B cell (primary cell): Measurements from ENCODE around the gene POLR1C. TPM values are rescaled to one million over a fixed set of nuclear protein-coding genes. Genes with fewer than 3 reads are reported as not detected.

ENCODE experiments used
- ATAC-seq: fragments of 200-7000 bp; cut with Tn5 transposase; one replicate; pipeline ENCODE4 v1.10.0; 2021; ENCODE audit warnings: low read depth, mild to moderate bottlenecking, moderate number of reproducible peaks, moderate library complexity
- CTCF ChIA-PET: fragments of 350-600 bp; sonication (Branson Sonifier 250); formaldehyde crosslinking; loops from one replicate; lab custom pipeline; 2021; ENCODE audit warnings: antibody characterized with exemption, inconsistent platforms; lab: Charles Lee
- POLR2A ChIA-PET: fragments of 350-600 bp; sonication (Branson Sonifier 250); formaldehyde crosslinking; loops from one replicate; lab custom pipeline; 2021; ENCODE audit warnings: antibody characterized with exemption; lab: Charles Lee
- DNase-seq: peaks from one replicate; pipeline ENCODE4 v3.0.0; 2013
- H2AFZ ChIP-seq: 2 replicates; pipeline ENCODE4 v1.6.1; 2012; ENCODE audit warnings: mild to moderate bottlenecking, low read depth, low read length; ENCODE audit not compliant: insufficient read depth, poor library complexity, severe bottlenecking
- H3K27ac ChIP-seq, 2 donors: 1 replicate in 1 of 2; 2 replicates in 1 of 2; pipeline ENCODE4 v1.5.1; 2012 to 2013; ENCODE audit warnings: low read length in 2 of 2, mild to moderate bottlenecking in 2 of 2, moderate library complexity in 1 of 2
- H3K27me3 ChIP-seq, 4 experiments: fragments of 200-600 bp in 1 of 4; sonication (generic) in 1 of 4; replicated peaks in 1 of 4; 1 replicate in 2 of 4; 2 replicates in 2 of 4; pipeline versions ENCODE4 v1.6.1 to v1.7.0; 2013 to 2016; ENCODE audit warnings: low read length in 3 of 4, mild to moderate bottlenecking in 2 of 4, mixed read lengths in 1 of 4, moderate library complexity in 1 of 4; ENCODE audit not compliant: insufficient read depth in 4 of 4, control insufficient read depth in 3 of 4; ENCODE audit errors: control extremely low read depth in 1 of 4
- H3K36me3 ChIP-seq, 2 experiments: replicated peaks in 1 of 2; 1 replicate in 1 of 2; 2 replicates in 1 of 2; pipeline versions ENCODE4 v1.6.1 to v1.7.1; 2013; ENCODE audit warnings: low read length in 1 of 2; ENCODE audit not compliant: insufficient read depth in 2 of 2, control insufficient read depth in 1 of 2; ENCODE audit errors: control extremely low read depth in 1 of 2, extremely low read depth in 1 of 2
- H3K4me1 ChIP-seq, 2 donors: fragments of 200-600 bp in 1 of 2; sonication (generic) in 1 of 2; 1 replicate in 1 of 2; 2 replicates in 1 of 2; pipeline versions ENCODE4 v1.5.1 to v1.6.1; 2013 to 2017; ENCODE audit warnings: low read length in 2 of 2; ENCODE audit not compliant: control insufficient read depth in 2 of 2, insufficient read depth in 2 of 2
- H3K4me2 ChIP-seq: replicated peaks from 2 replicates; pipeline ENCODE3; 2012; ENCODE audit warnings: mild to moderate bottlenecking, low read depth, low read length; ENCODE audit not compliant: poor library complexity, severe bottlenecking
- H3K4me3 ChIP-seq, 5 experiments: fragments of 200-600 bp in 1 of 5; sonication (generic) in 1 of 5; 1 replicate in 3 of 5; 2 replicates in 2 of 5; pipeline versions ENCODE4 v1.5.1 to v1.7.0; 2011 to 2016; ENCODE audit warnings: low read length in 4 of 5, mild to moderate bottlenecking in 4 of 5, low read depth in 2 of 5, control low read depth in 1 of 5, moderate library complexity in 1 of 5; ENCODE audit not compliant: insufficient read depth in 1 of 5; ENCODE audit errors: control extremely low read depth in 1 of 5, extremely low read depth in 1 of 5
- H3K79me2 ChIP-seq: fragments of 200-600 bp; sonication (generic); one replicate; pipeline ENCODE4 v1.6.0; 2016; ENCODE audit warnings: low read length; ENCODE audit not compliant: control insufficient read depth, insufficient read depth
- H3K9ac ChIP-seq: fragments of 200-600 bp; sonication (generic); 2 replicates; pipeline ENCODE4 v1.6.1; 2017; ENCODE audit warnings: mild to moderate bottlenecking, low read length, moderate library complexity
- H3K9me3 ChIP-seq, 3 donors: one replicate each; pipeline versions ENCODE4 v1.6.1 to v1.7.1; 2013; ENCODE audit warnings: low read length in 2 of 3; ENCODE audit not compliant: control insufficient read depth in 2 of 3, insufficient read depth in 1 of 3; ENCODE audit errors: control extremely low read depth in 1 of 3
- H4K20me1 ChIP-seq: 2 replicates; pipeline ENCODE4 v1.6.0; 2012; ENCODE audit warnings: mild to moderate bottlenecking, low read length; ENCODE audit not compliant: insufficient read depth, control insufficient read depth, poor library complexity, severe bottlenecking
- H3K27ac Mint-ChIP-seq: one replicate; pipeline ENCODE4 v1.8.0; 2021; ENCODE audit warnings: mixed read lengths
- H3K27me3 Mint-ChIP-seq: one replicate; pipeline ENCODE4 v1.8.0; 2021; ENCODE audit warnings: mixed read lengths
- H3K4me1 Mint-ChIP-seq: one replicate; pipeline ENCODE4 v1.8.0; 2021; ENCODE audit warnings: mixed read lengths
- H3K4me3 Mint-ChIP-seq: one replicate; pipeline ENCODE4 v1.8.0; 2021; ENCODE audit warnings: mixed read lengths
- H3K9me3 Mint-ChIP-seq: one replicate; pipeline ENCODE4 v1.8.0; 2022; ENCODE audit warnings: mixed read lengths; ENCODE audit not compliant: insufficient read depth
- EZH2 ChIP-seq: IDR thresholded peaks from 2 replicates; pipeline ENCODE4 v1.6.1; 2012; ENCODE audit warnings: borderline replicate concordance, low read depth, mild to moderate bottlenecking, moderate library complexity, low read length; ENCODE audit not compliant: insufficient read depth, poor library complexity, severe bottlenecking
- WGBS: methylation state at CpG from one replicate; pipeline ENCODE4 v1.1.5; 2013; ENCODE audit warnings: missing lambda C conversion rate; ENCODE audit not compliant: insufficient coverage; 5-methylcytosine and 5-hydroxymethylcytosine counted together
- intact Hi-C: fragments of 100-400 bp; cut with micrococcal nuclease; formaldehyde crosslinking; loops from one replicate; pipeline ENCODE4 v1.10.0; 2022
- polyA plus RNA-seq: library from polyadenylated mRNA; depleted of rRNA; stranded (reverse); fragments of >200 nt; gene quantifications from 2 replicates; pipeline ENCODE4 v1.2.3, GENCODE V29; 2012
- total RNA-seq, 2 donors: library from RNA; stranded (reverse); fragments of 120-200 nt in 1 of 2; gene quantifications; 1 replicate in 1 of 2; 2 replicates in 1 of 2; pipeline versions ENCODE4 v1.2.3 to v1.2.4, GENCODE V29; 2013 to 2022
- TF ChIP-seq, protein P1 (sequence below): fragments of 200-600 bp; IDR thresholded peaks from one replicate; pipeline ENCODE4 v1.8.0; 2022; ENCODE audit warnings: antibody characterized with exemption, mild to moderate bottlenecking

Gene POLR1C
- total and polyA plus RNA-seq, 2 donors (not counting 1 experiment from before 2014, with no cell fraction given), result 21.4 to 43.3 TPM

- POLR2A ChIA-PET, result interaction anchor here (1.1 kb wide), 1 partner anchor 29 kb away, joined by 3 read pairs; no protein-coding TSS in a partner anchor
Measured at GRCh38 chr6:43505718-43506117, 11.2 kb upstream of the POLR1C start.

DNA sequence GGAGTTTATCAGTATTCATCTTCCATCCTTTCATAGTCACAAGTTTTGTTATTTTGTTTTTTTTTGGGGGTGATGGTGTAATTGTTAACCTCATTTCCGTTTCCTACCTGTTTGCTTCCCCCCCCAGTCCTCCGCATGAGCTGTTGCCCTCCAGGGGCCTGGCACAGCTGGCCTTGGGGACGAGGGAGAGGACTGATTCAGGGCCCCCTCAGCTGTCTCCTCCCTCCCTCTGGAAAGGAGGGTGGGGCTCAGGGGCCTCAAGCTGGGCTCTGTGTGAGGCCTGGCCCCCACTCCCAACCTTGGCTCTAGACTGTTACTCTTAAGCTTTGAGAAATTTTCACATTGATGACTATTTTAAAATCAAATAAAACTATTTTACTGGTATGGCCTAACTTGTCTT, 10.7 kb upstream of the POLR1C start:
- peaks cover 0 to 31% of the 10 kb centered on the region in 2 experiments for H3K36me3 ChIP-seq
- intact Hi-C loops, result loop anchor here (1.0 to 5.0 kb wide), 7 partner anchors 52 to 604 kb away; partner anchors contain the start of genes DNPH1 and SRF
- peaks cover 22% of the 10 kb centered on the region for H3K4me1 Mint-ChIP-seq
- no peak overlapping the region for H3K27ac ChIP-seq
- DNase-seq (no peak), ATAC-seq (no peak)
- H3K9me3 Mint-ChIP-seq, result no peaks in the 10 kb centered on the region
- peaks cover 7% of the 10 kb centered on the region for H4K20me1 ChIP-seq
- H3K27ac Mint-ChIP-seq, result no peak overlapping the region
- peaks cover 4% of the 10 kb centered on the region for H3K79me2 ChIP-seq
- H2AFZ ChIP-seq, result no peak overlapping the region
- TF ChIP-seq, protein P1, sequence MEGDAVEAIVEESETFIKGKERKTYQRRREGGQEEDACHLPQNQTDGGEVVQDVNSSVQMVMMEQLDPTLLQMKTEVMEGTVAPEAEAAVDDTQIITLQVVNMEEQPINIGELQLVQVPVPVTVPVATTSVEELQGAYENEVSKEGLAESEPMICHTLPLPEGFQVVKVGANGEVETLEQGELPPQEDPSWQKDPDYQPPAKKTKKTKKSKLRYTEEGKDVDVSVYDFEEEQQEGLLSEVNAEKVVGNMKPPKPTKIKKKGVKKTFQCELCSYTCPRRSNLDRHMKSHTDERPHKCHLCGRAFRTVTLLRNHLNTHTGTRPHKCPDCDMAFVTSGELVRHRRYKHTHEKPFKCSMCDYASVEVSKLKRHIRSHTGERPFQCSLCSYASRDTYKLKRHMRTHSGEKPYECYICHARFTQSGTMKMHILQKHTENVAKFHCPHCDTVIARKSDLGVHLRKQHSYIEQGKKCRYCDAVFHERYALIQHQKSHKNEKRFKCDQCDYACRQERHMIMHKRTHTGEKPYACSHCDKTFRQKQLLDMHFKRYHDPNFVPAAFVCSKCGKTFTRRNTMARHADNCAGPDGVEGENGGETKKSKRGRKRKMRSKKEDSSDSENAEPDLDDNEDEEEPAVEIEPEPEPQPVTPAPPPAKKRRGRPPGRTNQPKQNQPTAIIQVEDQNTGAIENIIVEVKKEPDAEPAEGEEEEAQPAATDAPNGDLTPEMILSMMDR, result no peak
- TF ChIP-seq EZH2, result no peak
- ChIA-PET POLR2A (interaction anchor here (1.1 kb wide), 1 partner anchor 29 kb away, joined by 3 read pairs; no protein-coding TSS in a partner anchor), CTCF (interaction anchor here (0.7 to 6.4 kb wide), 31 partner anchors 11 to 590 kb away, joined by 3 to 69 read pairs (median 3); partner anchors contain the start of genes DLK2, DNPH1, POLR1C and TJAP1)
- H3K4me1 ChIP-seq, result peaks cover 21 to 26% of the 10 kb centered on the region in 2 donors
- H3K4me3 ChIP-seq, result no peak overlapping the region
- no CpG with 5 or more reads among the region's 3 CpGs for WGBS
- no peak overlapping the region for H3K9ac ChIP-seq
- H3K4me3 Mint-ChIP-seq, result no peak overlapping the region
- peaks cover 0 to 20% (median 8%) of the 10 kb centered on the region in 4 experiments for H3K27me3 ChIP-seq
- H3K4me2 ChIP-seq, result no peak overlapping the region
- peaks cover 10% of the 10 kb centered on the region for H3K27me3 Mint-ChIP-seq
- peaks cover 0 to 3% (median 0%) of the 10 kb centered on the region in 3 donors for H3K9me3 ChIP-seq

More at GRCh38 chr6:43505718-43506117, 11.2 kb upstream of the POLR1C start:
- peaks cover 0 to 31% of the 10 kb centered on the region in 2 experiments for H3K36me3 ChIP-seq
- Mint-ChIP-seq H3K4me3 (no peak overlapping the region), H3K27me3 (peaks cover 10% of the 10 kb centered on the region), H3K27ac (no peak overlapping the region), H3K9me3 (no peaks in the 10 kb centered on the region), H3K4me1 (peaks cover 22% of the 10 kb centered on the region)
- 96% methylated on average over 4 of the region's 6 CpGs for WGBS
- intact Hi-C loops, result loop anchor here (1.0 to 5.0 kb wide), 7 partner anchors 51 to 603 kb away; partner anchors contain the start of genes DNPH1 and SRF
- peaks cover 0 to 20% (median 8%) of the 10 kb centered on the region in 4 experiments for H3K27me3 ChIP-seq
- CTCF ChIA-PET, result interaction anchor here (0.7 to 6.4 kb wide), 24 partner anchors 11 to 590 kb away, joined by 3 to 69 read pairs (median 4); partner anchors contain the start of genes DLK2, DNPH1, POLR1C and TJAP1
- no peak overlapping the region for H3K4me3 ChIP-seq
- no peak overlapping the region for H3K4me2 ChIP-seq
- DNase-seq (no peak), ATAC-seq (no peak)
- H3K79me2 ChIP-seq, result peaks cover 3% of the 10 kb centered on the region
- peaks cover 0 to 3% (median 0%) of the 10 kb centered on the region in 3 donors for H3K9me3 ChIP-seq
- H3K9ac ChIP-seq, result no peak overlapping the region
- peaks cover 5% of the 10 kb centered on the region for H4K20me1 ChIP-seq
- peaks cover 20 to 24% of the 10 kb centered on the region in 2 donors for H3K4me1 ChIP-seq
- H3K27ac ChIP-seq, result no peak overlapping the region
- no peak overlapping the region for H2AFZ ChIP-seq
- no peak for TF ChIP-seq EZH2
- TF ChIP-seq, protein P1, result no peak
